GM19328 (cell line): ENCODE results near the gene SEC11C.
"Not testable (repeated sequence)": the region's sequence is repeated elsewhere in the genome, so short reads cannot be mapped to it uniquely, and the experiment has no call there.

ENCODE experiments used
- ATAC-seq: cut with Tn5 transposase; IDR thresholded peaks from one replicate; pipeline ENCODE4 v1.9.1; 2021; ENCODE audit warnings: mild to moderate bottlenecking, moderate library complexity; ENCODE audit not compliant: unreplicated experiment

Gene SEC11C

GRCh38 chr18:59139615-59140301, at the start of gene SEC11C:
SEC11C (plus strand) TSS chr18:59139884; CDS start chr18:59139949, 65 bp downstream.
- peak; percentile 78 for ATAC-seq

GRCh38 chr18:59090966-59091603, 48.6 kb upstream of the SEC11C start:
- ATAC-seq: no peak

- ATAC-seq: no peak
Observed at GRCh38 chr18:59093668-59094067, 46.0 kb upstream of the SEC11C start.

GRCh38 chr18:59094569-59094968, 45.1 kb upstream of the SEC11C start:
- ATAC-seq: no peak

- no peak for ATAC-seq
Observed at GRCh38 chr18:59096098-59096789, 43.4 kb upstream of the SEC11C start.

DNA sequence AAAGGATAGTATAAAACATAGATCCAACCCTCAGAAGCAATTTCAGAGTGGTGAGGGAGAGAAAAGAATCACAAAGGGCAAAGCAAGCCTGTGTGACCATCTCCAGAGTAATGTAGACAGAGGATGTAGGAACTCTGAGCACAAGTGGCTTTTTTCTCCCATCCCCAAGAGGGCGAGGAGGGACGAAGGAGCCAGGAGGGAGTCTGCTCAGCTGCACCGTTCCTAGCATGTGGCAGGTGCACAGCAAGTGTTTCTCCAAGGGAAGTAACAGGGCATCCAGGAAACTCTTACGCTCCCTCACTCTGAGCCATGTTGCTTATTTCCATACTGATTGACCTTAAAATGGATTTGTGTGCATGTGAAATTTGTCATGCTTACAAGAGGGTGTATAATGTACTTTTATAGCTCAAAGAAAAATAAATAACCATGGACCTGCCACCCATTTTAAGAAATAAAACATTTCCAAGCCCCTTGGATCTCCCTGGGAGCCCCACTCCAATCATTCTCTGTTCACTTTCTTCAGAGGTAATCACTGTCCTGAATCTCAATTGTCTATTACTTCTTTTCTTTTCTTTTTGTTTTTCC, 37.8 kb upstream of the SEC11C start:
- ATAC-seq: no peak

GRCh38 chr18:59109375-59109774, 30.3 kb upstream of the SEC11C start:
- ATAC-seq: no peak

GRCh38 chr18:59114160-59114559, 25.5 kb upstream of the SEC11C start:
- no peak for ATAC-seq

DNA sequence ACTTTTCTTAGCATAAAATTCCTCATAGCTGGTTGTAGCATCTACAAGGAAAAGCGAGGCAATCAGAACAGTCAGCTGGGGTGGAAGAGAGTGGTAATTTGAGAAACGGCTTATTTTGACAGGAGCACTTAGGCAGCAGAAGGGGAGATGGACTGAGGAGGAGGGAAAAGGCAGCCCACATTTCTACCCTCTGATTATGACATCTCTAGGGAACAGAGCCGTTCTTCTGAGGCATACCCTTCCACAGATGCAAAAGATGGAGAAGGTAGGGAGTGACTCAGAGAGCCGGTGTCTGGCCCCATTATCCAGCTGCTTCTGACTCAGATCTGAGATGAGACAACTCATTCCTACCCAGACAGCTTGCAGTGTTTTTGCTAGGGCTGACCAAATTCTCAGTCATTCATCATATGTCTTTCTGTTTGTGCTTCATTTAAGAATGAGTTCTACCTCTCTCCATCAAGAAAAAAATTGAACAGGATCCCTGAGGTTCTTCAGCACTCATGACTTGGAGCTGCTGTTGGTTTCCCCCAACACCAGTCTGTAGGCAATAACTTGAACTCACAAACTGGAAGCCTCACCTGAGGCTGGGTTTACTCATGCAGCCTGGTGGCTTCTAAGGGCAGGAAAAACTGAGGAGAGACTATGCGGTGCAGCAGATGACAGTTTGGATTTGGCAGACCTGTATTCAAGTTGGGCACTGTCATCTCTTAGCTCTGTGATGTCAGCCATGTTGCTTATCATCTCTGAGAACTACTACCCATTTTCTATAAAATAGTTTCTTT, 15.9 kb upstream of the SEC11C start:
- no peak for ATAC-seq

- no peak for ATAC-seq
Observed at GRCh38 chr18:59124370-59124704, 15.3 kb upstream of the SEC11C start.

- ATAC-seq: no peak
Observed at GRCh38 chr18:59127047-59127446, 12.6 kb upstream of the SEC11C start.

- ATAC-seq: no peak
Observed at GRCh38 chr18:59129951-59130703, 9.6 kb upstream of the SEC11C start.

DNA sequence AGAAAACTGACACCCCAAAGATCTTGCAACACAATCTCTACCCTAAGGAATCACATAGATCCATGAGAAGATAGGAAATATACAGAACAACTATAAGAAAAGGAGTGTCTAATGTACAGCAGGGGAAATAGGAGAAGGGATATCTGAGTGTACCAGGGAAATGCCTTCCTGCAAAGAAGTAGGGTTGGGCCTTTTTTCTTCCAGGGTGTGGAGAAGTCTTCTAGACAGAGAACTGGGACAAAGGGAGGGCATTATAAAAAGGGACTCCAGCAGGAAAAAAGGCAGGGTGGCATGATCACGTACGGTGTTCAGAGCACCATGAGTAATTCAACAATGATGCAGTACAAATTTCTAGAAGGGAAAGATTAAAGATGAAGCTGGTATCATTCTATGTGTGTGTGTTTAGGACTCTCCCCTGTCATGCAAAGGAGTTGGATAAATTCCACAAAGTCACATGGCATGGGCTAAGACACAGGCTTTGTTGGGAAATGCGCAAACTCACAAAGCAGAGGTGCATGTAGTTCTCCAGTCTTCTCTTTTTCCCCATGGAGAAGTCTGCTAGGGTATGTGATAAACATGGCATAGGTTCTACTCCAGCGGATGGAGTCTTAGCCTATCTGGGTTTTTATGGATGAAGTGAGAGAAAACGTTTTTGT, 6.7 kb upstream of the SEC11C start:
- ATAC-seq: no peak

- ATAC-seq: peak; percentile 74
Observed at GRCh38 chr18:59139291-59139614, 431 bp upstream of the SEC11C start.

DNA sequence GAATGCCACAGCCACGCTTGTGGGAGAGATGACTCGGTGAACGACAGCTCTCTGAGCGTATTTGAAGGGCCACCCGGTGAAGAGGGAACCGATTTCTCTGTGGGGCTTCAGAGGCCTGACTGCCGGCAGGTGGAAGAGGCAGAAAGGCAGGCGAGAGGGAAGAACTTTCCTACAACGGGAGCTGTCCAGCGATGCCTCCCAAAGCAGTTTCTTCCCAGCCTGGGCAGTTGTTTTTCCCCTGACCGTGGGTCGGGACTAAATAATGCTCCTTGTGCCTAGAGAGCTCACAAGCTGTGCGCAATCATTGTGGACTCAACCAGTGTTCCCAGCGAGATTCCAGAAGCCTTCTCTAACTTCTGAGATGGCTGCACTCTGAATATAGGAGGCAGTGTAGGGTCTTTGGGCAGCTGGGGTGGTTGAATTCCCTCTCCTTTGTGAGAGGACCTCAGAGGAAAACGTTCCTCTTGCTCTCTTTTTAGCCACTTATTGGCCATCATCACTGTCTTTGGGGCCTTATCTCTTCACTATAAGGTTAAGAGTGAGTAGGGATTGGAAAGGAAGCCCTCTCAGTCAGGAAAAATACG, 710 bp downstream of the SEC11C start:
- ATAC-seq: no peak

DNA sequence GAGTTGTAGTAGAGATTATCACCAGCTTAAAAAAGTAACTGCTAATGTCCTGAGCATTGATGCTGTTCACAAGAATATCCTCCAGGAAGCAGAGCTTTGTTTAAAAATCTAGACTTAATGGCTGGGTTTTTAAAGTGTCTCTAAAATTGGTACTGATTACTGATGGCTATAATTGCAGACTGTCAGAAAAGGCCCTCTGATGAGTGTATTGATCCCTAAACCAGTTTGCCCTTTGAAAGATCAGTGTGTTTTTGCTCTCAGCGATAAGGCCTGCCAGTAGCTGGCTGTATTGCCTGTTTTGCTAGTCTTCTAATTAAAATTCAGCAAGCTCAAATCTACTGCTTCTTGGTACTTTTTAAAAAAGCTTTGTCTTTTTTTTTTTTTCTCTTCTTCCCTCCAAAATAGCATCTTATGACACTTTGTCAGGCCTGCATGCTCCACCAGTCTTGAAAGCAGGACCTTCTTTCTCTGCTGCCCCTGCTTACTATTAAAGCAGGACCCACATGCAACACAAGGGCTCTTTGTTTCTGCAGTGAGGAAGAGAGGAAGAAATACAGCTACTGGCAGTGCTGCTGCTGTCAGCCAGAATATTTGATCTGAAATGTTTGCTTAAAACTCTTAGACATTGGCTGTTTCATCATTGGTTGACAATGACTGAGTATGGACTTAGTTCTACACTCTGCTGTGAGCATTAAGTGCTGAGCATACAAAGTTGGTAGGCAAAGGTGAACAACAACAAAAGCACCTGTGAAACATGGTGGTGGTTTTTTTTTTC, 1.8 kb downstream of the SEC11C start:
- ATAC-seq: no peak

DNA sequence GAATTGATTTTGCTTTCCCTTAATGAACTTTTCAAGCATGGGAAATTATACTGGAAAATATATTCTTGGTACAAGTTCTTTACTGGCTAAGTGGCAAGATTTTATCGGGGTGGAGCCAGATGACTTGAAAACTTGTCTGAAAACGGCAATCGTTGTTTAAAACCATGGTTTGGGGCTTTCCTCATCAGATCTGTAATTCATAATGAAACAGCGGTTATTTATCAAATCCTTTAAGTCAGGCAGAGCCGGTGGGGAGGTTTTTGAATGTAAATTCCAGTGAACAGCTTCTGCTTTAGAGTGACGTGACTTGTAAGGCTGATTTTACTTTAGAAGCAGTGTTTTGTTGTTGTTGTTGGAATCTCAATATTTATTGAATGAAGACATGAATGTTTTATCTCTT, 2.6 kb downstream of the SEC11C start:
- ATAC-seq: no peak

DNA sequence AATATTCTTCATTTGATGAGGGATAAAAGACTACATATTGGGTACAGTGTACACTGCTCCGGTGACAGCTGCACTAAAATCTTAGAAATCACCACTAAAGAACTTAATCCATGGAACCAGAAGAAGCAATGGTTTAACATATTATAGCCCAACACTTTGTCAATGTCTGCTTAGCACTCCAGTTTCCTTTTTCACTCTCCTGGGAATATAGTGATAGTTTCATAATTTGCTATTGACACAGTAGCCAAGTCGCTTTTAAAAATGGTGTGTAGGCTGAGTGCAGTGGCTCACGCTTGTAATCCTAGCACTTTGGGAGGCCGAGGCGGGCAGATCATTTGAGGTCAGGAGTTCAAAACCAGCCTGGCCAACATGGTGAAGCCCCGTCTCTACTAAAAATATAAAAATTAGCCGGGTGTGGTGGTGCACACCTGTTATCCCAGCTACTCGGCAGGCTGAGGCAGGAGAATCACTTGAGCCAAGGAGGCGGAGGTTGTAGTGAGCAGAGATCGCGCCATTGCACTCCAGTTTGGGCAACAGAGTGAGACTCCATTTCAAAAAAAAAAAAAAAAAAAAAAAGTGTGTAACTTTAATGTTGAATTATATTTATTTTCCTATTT, 3.2 kb downstream of the SEC11C start:
- not testable (repeated sequence) for ATAC-seq
